Stomach (tissue), 9 donors: ENCODE results near the gene TRIM26. TPM values are rescaled to one million over a fixed set of nuclear protein-coding genes. Genes with fewer than 3 reads are reported as not detected.
"Not testable (repeated sequence)": the region's sequence is repeated elsewhere in the genome, so short reads cannot be mapped to it uniquely, and the experiment has no call there.

Experiments
- DNase-seq, 2 donors: peaks; one replicate each; pipeline versions ENCODE4 v3.0.0 to v3.0.0-alpha.2; 2013 to 2019
- H3K27ac ChIP-seq, 5 donors: fragments of 200-600 bp in 4 of 5; sonication (generic) in 4 of 5; one replicate each; pipeline ENCODE4 v1.5.1; 2013 to 2019; ENCODE audit warnings: mild to moderate bottlenecking in 1 of 5, moderate library complexity in 1 of 5
- H3K27me3 ChIP-seq, 3 donors: fragments of 200-600 bp; sonication (generic); one replicate each; pipeline ENCODE4 v1.5.1; 2017 to 2019; ENCODE audit warnings: mixed run types in 1 of 3
- H3K36me3 ChIP-seq, 4 donors: fragments of 200-600 bp; sonication (generic); 1 replicate in 3 of 4; 2 replicates in 1 of 4; pipeline ENCODE4 v1.5.1; 2016 to 2019
- H3K4me1 ChIP-seq, 4 donors: fragments of 200-600 bp; sonication (generic); one replicate each; pipeline ENCODE4 v1.5.1; 2016 to 2019
- H3K4me3 ChIP-seq, 4 donors: fragments of 200-600 bp; sonication (generic) in 3 of 4; one replicate each; pipeline ENCODE4 v1.5.1; 2016 to 2019; ENCODE audit warnings: mild to moderate bottlenecking in 1 of 4
- H3K9me3 ChIP-seq, 4 donors: fragments of 200-600 bp; sonication (generic); one replicate each; pipeline ENCODE4 v1.5.1; 2016 to 2019
- EP300 ChIP-seq: sonication (generic); formaldehyde crosslinking; IDR thresholded peaks from one replicate; pipeline ENCODE4 v1.6.1; 2017; ENCODE audit warnings: antibody characterized with exemption
- POLR2A ChIP-seq, 4 donors: fragments of 450-650 bp; IDR thresholded peaks; one replicate each; pipeline ENCODE4 v1.6.1; 2016; ENCODE audit warnings: antibody characterized with exemption in 4 of 4, control low read depth in 2 of 4, mild to moderate bottlenecking in 1 of 4, moderate library complexity in 1 of 4
- POLR2AphosphoS5 ChIP-seq, 3 donors: sonication (generic); formaldehyde crosslinking; IDR thresholded peaks; one replicate each; pipeline ENCODE4 v1.6.1; 2016; ENCODE audit warnings: antibody characterized with exemption in 3 of 3
- WGBS, 5 donors: extraction: QIAGEN DNeasy Blood & Tissue Kit in 3 of 5; methylation state at CpG; one replicate each; pipeline versions ENCODE4 v1.1.5 to v1.1.7; 2013 to 2018; 5-methylcytosine and 5-hydroxymethylcytosine counted together
- intact Hi-C: fragments of 100-400 bp; cut with DNase I; formaldehyde crosslinking; loops from one replicate; pipeline ENCODE4 v1.15.1; 2023; ENCODE audit warnings: low total_unique reads
- polyA plus RNA-seq, 3 donors: library from polyadenylated mRNA; stranded (reverse); fragments of 200-250 nt; gene quantifications; one replicate each; pipeline ENCODE4 v1.2.3, GENCODE V29; 2013
- total RNA-seq, 5 donors: library from RNA; depleted of rRNA; stranded (reverse); fragments of >200 nt; gene quantifications; one replicate each; pipeline versions ENCODE4 v1.1.0 to v1.2.3, GENCODE V29; 2014 to 2016
- TF ChIP-seq, protein P1 (sequence below), 7 experiments: fragments of 450-650 bp in 4 of 7; fragments of 200-600 bp in 3 of 7; sonication (generic) in 3 of 7; IDR thresholded peaks; one replicate each; pipeline ENCODE4 v1.5.1; 2016 to 2019; ENCODE audit warnings: antibody characterized with exemption in 7 of 7, control low read depth in 2 of 7, mild to moderate bottlenecking in 1 of 7
- donor health status: healthy with polysubstance abuse.
- donor health status: Bipolar disorder and iron deficiency.
- donor health status: healthy.

The TRIM26 gene
- total and polyA plus RNA-seq, 8 donors = 25.1 to 53.9 (median 30.4) TPM

DNA sequence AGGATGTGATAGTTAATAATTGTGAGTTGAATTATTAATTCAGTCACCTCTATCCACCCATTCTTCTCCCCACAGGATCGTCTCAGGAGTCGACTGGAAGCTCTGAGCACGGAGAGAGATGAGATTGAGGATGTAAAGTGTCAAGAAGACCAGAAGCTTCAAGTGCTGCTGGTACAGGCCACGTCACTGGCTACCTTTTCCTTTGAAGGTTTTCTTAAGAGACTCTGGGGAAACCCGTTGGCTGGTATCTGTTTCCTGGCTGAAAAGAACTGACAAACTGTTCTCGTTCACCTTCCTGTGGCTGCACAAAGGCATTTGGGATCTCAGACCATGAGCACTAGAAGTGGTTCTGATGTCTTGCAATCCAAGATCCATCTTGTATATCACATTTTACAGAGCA is 46.1 kb downstream of the TRIM26 start:
- no peak for DNase-seq
- intact Hi-C loops = no loop called here
- Histone ChIP-seq H3K27ac (no peak overlapping the region), H3K9me3 (no peaks in the 10 kb centered on the region), H3K36me3 (no peaks in the 10 kb centered on the region), H3K4me1 (peaks cover 5 to 11% (median 6%) of the 10 kb centered on the region in 4 donors), H3K4me3 (no peak overlapping the region), H3K27me3 (peaks cover 0 to 58% (median 22%) of the 10 kb centered on the region in 3 donors)
- no peak for TF ChIP-seq POLR2AphosphoS5 (IDR thresholded peaks at IDR 0.05)
- TF ChIP-seq EP300 = no peak
- TF ChIP-seq, protein P1, sequence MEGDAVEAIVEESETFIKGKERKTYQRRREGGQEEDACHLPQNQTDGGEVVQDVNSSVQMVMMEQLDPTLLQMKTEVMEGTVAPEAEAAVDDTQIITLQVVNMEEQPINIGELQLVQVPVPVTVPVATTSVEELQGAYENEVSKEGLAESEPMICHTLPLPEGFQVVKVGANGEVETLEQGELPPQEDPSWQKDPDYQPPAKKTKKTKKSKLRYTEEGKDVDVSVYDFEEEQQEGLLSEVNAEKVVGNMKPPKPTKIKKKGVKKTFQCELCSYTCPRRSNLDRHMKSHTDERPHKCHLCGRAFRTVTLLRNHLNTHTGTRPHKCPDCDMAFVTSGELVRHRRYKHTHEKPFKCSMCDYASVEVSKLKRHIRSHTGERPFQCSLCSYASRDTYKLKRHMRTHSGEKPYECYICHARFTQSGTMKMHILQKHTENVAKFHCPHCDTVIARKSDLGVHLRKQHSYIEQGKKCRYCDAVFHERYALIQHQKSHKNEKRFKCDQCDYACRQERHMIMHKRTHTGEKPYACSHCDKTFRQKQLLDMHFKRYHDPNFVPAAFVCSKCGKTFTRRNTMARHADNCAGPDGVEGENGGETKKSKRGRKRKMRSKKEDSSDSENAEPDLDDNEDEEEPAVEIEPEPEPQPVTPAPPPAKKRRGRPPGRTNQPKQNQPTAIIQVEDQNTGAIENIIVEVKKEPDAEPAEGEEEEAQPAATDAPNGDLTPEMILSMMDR (IDR thresholded peaks at IDR 0.05) = no peak
- no peak for TF ChIP-seq POLR2A (IDR thresholded peaks at IDR 0.05)
- 55 to 67% (median 62%) methylated on average over 6 of the region's 6 CpGs for WGBS, 5 donors

DNA sequence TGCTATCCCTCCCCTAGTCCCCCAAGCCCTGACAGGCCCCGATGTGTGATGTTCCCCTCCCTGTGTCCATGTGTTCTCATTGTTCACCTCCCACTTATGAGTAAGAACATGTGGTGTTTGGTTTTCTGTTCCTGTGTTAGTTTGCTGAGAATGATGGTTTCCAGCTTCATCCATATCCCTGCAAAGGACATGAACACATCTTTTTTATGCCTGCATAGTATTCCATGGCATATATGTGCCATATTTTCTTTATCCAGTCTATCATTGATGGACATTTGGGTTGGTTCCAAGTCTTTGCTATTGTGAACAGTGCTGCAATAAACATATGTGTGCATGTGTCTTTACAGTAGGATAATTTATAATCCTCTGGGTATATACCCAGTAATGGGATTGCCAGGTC is 48.0 kb downstream of the TRIM26 start:
- 87 to 100% (median 95%) methylated on average over 1 of the region's 1 CpG for WGBS, 5 donors
- H3K4me1 ChIP-seq, H3K36me3 ChIP-seq, H3K4me3 ChIP-seq, DNase-seq, intact Hi-C loops, H3K27ac ChIP-seq, H3K9me3 ChIP-seq: not testable (repeated sequence)
- peaks cover 0 to 39% (median 3%) of the 10 kb centered on the region in 3 donors for H3K27me3 ChIP-seq

GRCh38 chr6:30164714-30165113 is 48.5 kb downstream of the TRIM26 start:
- no peak overlapping the region for H3K27ac ChIP-seq
- peaks cover 0 to 2% (median 0%) of the 10 kb centered on the region in 4 donors for H3K4me1 ChIP-seq
- H3K36me3 ChIP-seq = no peaks in the 10 kb centered on the region
- no peak for TF ChIP-seq EP300
- TF ChIP-seq, protein P1 (IDR thresholded peaks at IDR 0.05) = no peak
- no peak for TF ChIP-seq POLR2AphosphoS5 (IDR thresholded peaks at IDR 0.05)
- no peak for DNase-seq
- intact Hi-C loops = no loop called here
- H3K27me3 ChIP-seq = peaks cover 0 to 35% (median 3%) of the 10 kb centered on the region in 3 donors
- 76 to 88% (median 84%) methylated on average over 4 of the region's 4 CpGs for WGBS, 5 donors
- no peaks in the 10 kb centered on the region for H3K9me3 ChIP-seq
- H3K4me3 ChIP-seq = no peak overlapping the region

- H3K4me3 ChIP-seq = no peak overlapping the region
- no peak for DNase-seq
Observed at GRCh38 chr6:30163918-30164654, 49.1 kb downstream of the TRIM26 start.

More at GRCh38 chr6:30163918-30164654, 49.1 kb downstream of the TRIM26 start:
- WGBS, 5 donors = 82 to 91% (median 87%) methylated on average over 16 of the region's 16 CpGs
- no peaks in the 10 kb centered on the region for H3K36me3 ChIP-seq
- H3K27me3 ChIP-seq = peaks cover 0 to 31% (median 5%) of the 10 kb centered on the region in 3 donors
- intact Hi-C loops = no loop called here
- TF ChIP-seq, protein P1 (IDR thresholded peaks at IDR 0.05) = no peak
- TF ChIP-seq POLR2AphosphoS5 (IDR thresholded peaks at IDR 0.05) (no peak), POLR2A (IDR thresholded peaks at IDR 0.05) (no peak)
- peaks cover 0 to 2% (median 0%) of the 10 kb centered on the region in 4 donors for H3K4me1 ChIP-seq
- H3K27ac ChIP-seq = no peak overlapping the region
- H3K9me3 ChIP-seq = no peaks in the 10 kb centered on the region
